DOHH2 (cell line): Measurements from ENCODE around the gene CARNS1.

Source experiments
- H3F3A ChIP-seq: fragments of 200-600 bp; sonication (generic), shearing (Covaris generic); 2 replicates; pipeline ENCODE4 v1.6.0; 2016; ENCODE audit warnings: antibody characterized with exemption, mild to moderate bottlenecking; ENCODE audit not compliant: control insufficient read depth, insufficient read depth
- H3K27ac ChIP-seq: fragments of 200-600 bp; sonication (generic); 2 replicates; pipeline ENCODE4 v1.5.1; 2014; ENCODE audit warnings: low read depth, mild to moderate bottlenecking, low read length, moderate library complexity
- H3K27me3 ChIP-seq: fragments of 200-600 bp; sonication (generic); 2 replicates; pipeline ENCODE4 v1.6.1; 2014; ENCODE audit warnings: mild to moderate bottlenecking, low read length, mixed read lengths; ENCODE audit not compliant: control insufficient read depth
- H3K36me3 ChIP-seq: fragments of 200-600 bp; sonication (generic); 2 replicates; pipeline ENCODE4 v1.6.1; 2014; ENCODE audit warnings: mild to moderate bottlenecking, low read length, moderate library complexity, mixed read lengths; ENCODE audit not compliant: control insufficient read depth
- H3K4me1 ChIP-seq: fragments of 200-600 bp; sonication (generic); 2 replicates; pipeline ENCODE4 v1.6.1; 2014; ENCODE audit warnings: mild to moderate bottlenecking, low read length, mixed read lengths; ENCODE audit not compliant: control insufficient read depth
- H3K4me2 ChIP-seq: fragments of 200-600 bp; sonication (generic); 2 replicates; pipeline ENCODE4 v1.6.0; 2014; ENCODE audit warnings: mild to moderate bottlenecking, low read length, moderate library complexity
- H3K4me3 ChIP-seq: fragments of 200-600 bp; sonication (generic); 2 replicates; pipeline ENCODE4 v1.5.1; 2014; ENCODE audit warnings: mild to moderate bottlenecking, low read length, mixed read lengths
- H3K79me2 ChIP-seq: fragments of 200-600 bp; sonication (generic); 2 replicates; pipeline ENCODE4 v1.6.1; 2014; ENCODE audit warnings: mild to moderate bottlenecking, low read length, mixed read lengths; ENCODE audit not compliant: control insufficient read depth
- H3K9me2 ChIP-seq: fragments of 200-600 bp; sonication (generic); replicated peaks from 2 replicates; pipeline ENCODE4 v1.6.1; 2014; ENCODE audit warnings: mild to moderate bottlenecking, low read length, mixed read lengths; ENCODE audit not compliant: control insufficient read depth
- H3K9me3 ChIP-seq: fragments of 200-600 bp; sonication (generic); 2 replicates; pipeline ENCODE4 v1.6.1; 2014; ENCODE audit warnings: antibody characterized with exemption, low read length, mixed read lengths; ENCODE audit not compliant: control insufficient read depth, insufficient read depth
- H4K20me1 ChIP-seq: fragments of 200-600 bp; sonication (generic); 2 replicates; pipeline ENCODE4 v1.6.0; 2014; ENCODE audit warnings: low read depth, mild to moderate bottlenecking, antibody characterized with exemption, low read length, moderate library complexity; ENCODE audit not compliant: control insufficient read depth, insufficient read depth
- CTCF ChIP-seq: fragments of 200-600 bp; sonication (generic); IDR thresholded peaks from one replicate; pipeline ENCODE4 v1.5.1; 2014; ENCODE audit warnings: antibody characterized with exemption, mild to moderate bottlenecking, low read depth, low read length; ENCODE audit not compliant: poor library complexity, severe bottlenecking
- EZH2phosphoT487 ChIP-seq: fragments of 200-600 bp; sonication (generic); IDR thresholded peaks from 2 replicates; pipeline ENCODE4 v1.6.1; 2017; ENCODE audit warnings: borderline replicate concordance, mild to moderate bottlenecking, antibody characterized with exemption, low read length, moderate library complexity, mixed read lengths

The CARNS1 gene

GRCh38 chr11:67392183-67392715, 23.2 kb upstream of the CARNS1 start:
- H3K4me2 ChIP-seq, result peak overlapping the region; percentile 90
- H3K4me3 ChIP-seq, result peak overlapping the region; percentile 75
- no peaks in the 10 kb centered on the region for H3K9me2 ChIP-seq
- H3K9me3 ChIP-seq, result no peaks in the 10 kb centered on the region
- TF ChIP-seq EZH2phosphoT487, result no peak
- TF ChIP-seq CTCF, result no peak
- H3K79me2 ChIP-seq, result peaks cover 54% of the 10 kb centered on the region
- H3K36me3 ChIP-seq, result peaks cover 44% of the 10 kb centered on the region
- peaks cover 39% of the 10 kb centered on the region for H3K4me1 ChIP-seq
- H3F3A ChIP-seq, result 0 out of 2 replicates have a peak, but pooled peaks cover 4% of the 10 kb centered on the region
- H3K27ac ChIP-seq, result peak overlapping the region; percentile 32
- no peaks in the 10 kb centered on the region for H3K27me3 ChIP-seq
- no peaks in the 10 kb centered on the region for H4K20me1 ChIP-seq

- peaks cover 56% of the 10 kb centered on the region for H3K36me3 ChIP-seq
Measured at GRCh38 chr11:67393437-67393836, 22.0 kb upstream of the CARNS1 start.

GRCh38 chr11:67393990-67394389, 21.5 kb upstream of the CARNS1 start:
- TF ChIP-seq CTCF (no peak), EZH2phosphoT487 (no peak)
- Histone ChIP-seq H3K9me2 (no peaks in the 10 kb centered on the region), H3F3A (peaks cover 8% of the 10 kb centered on the region; the same call in 1 of the 2 replicates), H3K9me3 (no peaks in the 10 kb centered on the region), H3K27me3 (no peaks in the 10 kb centered on the region), H3K4me3 (no peak overlapping the region), H4K20me1 (no peaks in the 10 kb centered on the region; the same call in 1 of the 2 replicates), H3K4me1 (peaks cover 47% of the 10 kb centered on the region), H3K4me2 (no peak overlapping the region; the same call in 1 of the 2 replicates), H3K79me2 (peaks cover 72% of the 10 kb centered on the region), H3K36me3 (peaks cover 62% of the 10 kb centered on the region), H3K27ac (no peak overlapping the region)

More at GRCh38 chr11:67393437-67393836, 22.0 kb upstream of the CARNS1 start:
- no peak for TF ChIP-seq CTCF
- Histone ChIP-seq H4K20me1 (no peaks in the 10 kb centered on the region; the same call in 1 of the 2 replicates), H3K4me3 (no peak overlapping the region), H3K4me1 (peaks cover 47% of the 10 kb centered on the region), H3K79me2 (peaks cover 66% of the 10 kb centered on the region), H3K4me2 (peak overlapping the region; percentile 31; the same call in 1 of the 2 replicates), H3F3A (peaks cover 8% of the 10 kb centered on the region; the same call in 1 of the 2 replicates), H3K27me3 (no peaks in the 10 kb centered on the region), H3K9me3 (no peaks in the 10 kb centered on the region), H3K9me2 (no peaks in the 10 kb centered on the region), H3K27ac (no peak overlapping the region)
